ENCODE data around the gene PLA2G4F.

Gene PLA2G4F

DNA sequence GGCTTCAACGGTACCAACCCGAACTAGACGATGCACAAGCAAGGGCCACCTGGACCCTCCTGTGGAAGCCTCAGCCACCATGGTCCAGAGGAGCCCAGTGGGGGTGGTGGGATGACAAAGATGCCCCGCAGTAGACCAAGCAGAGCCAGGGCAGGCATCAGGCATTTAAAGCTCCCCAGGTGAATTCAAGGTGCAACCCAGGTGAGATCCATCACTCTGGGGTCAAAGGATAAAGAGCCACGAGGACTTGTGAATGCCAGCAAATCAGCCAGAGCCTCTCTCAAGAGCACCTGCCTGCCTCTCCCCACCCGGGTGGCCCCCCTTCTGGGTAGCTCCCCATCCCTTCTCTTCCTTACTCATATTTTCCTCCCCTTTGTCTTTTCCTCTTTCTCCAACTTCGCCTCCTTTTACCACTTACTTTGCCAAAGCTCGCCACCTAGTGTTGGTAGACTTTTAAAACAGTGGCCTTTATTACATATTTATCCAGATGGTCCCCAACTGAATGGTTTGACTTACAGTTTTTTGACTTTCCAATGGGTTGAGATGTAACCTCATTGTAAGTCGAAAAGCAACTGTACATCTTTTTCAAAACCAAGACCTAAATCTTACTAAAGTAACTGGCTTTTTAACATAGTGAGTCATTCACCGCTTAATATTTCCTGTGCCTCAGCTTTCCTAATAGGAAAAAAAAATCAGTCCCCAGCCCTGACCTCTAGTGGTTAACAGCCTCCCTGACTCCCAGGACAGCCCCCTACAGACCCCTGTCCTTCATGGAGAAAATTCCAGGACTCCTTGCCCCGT lies 18.8 kb downstream of the PLA2G4F start:
- Histone ChIP-seq H3K36me3 (ENCODE audit: control insufficient read depth in 2 of 2, insufficient read depth in 1 of 2, low read length in 2 of 2) (no peaks in the 10 kb centered on the region), H3K27ac (ENCODE audit: extremely low read depth, low read depth, low read length) (no peak overlapping the region), H3K9me3 (ENCODE audit: control insufficient read depth, insufficient read depth, low read depth, low read length) (no peaks in the 10 kb centered on the region), H3K4me3 (ENCODE audit: low read depth, low read length) (no peak overlapping the region), H3K4me1 (ENCODE audit: control insufficient read depth, insufficient read depth, low read length) (no peaks in the 10 kb centered on the region)
- TF ChIP-seq ZNF366 (tag by site-specific recombination; conservative IDR thresholded peaks at IDR 0.05) (0 out of 2 replicates have a peak, but pooled peaks have one; percentile 30), ZNF654 (tag by site-specific recombination; IDR thresholded peaks at IDR 0.05; ENCODE audit: low read depth) (peak; percentile 67), PRDM1 (tag by site-specific recombination; IDR thresholded peaks at IDR 0.05) (0 out of 2 replicates have a peak, but pooled peaks have one; percentile 11), ZNF510 (tag by site-specific recombination; IDR thresholded peaks at IDR 0.05; ENCODE audit: insufficient replicate concordance) (no peak)
- ChIA-PET CTCF (interaction anchor here (0.6 to 2.9 kb wide), 22 partner anchors 9 to 999 kb away, joined by 3 to 18 read pairs (median 4); partner anchors contain the start of gene PLA2G4F), POLR2A (no interaction called here)

DNA sequence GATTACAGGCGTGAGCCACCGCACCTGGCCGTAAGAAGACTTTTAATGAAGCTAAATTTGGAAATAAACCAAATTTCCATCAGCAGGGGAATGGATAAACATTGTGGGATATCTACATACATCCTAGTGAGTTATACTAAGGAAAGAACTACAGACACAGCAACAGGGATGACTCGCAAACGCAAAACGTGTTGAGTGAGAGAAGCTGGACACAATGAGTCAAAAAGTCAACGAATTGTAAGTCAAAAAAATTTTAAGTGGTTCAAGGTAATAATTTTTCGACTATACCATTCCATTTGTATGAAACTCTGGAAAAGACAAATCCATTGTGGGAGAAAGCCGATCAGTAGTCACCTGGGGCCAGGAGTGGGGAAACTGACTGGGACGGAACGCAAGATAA lies 19.9 kb downstream of the PLA2G4F start:
- H3K27ac ChIP-seq (ENCODE audit: extremely low read depth, low read depth, low read length) = no peak overlapping the region
- H3K4me1 ChIP-seq (ENCODE audit: control insufficient read depth, insufficient read depth, low read length) = peaks cover 3% of the 10 kb centered on the region; the same call in 1 of the 2 replicates
- H3K4me3 ChIP-seq (ENCODE audit: low read depth, low read length) = no peak overlapping the region
- POLR2A ChIA-PET = no interaction called here
- CTCF ChIA-PET = interaction anchor here (1.1 to 2.9 kb wide), 3 partner anchors 52 to 72 kb away, joined by 4 to 18 read pairs (median 5); no protein-coding TSS in a partner anchor
- no peaks in the 10 kb centered on the region for H3K9me3 ChIP-seq (ENCODE audit: control insufficient read depth, insufficient read depth, low read depth, low read length)
- TF ChIP-seq SP2 (tag by site-specific recombination; IDR thresholded peaks at IDR 0.05) = no peak
- TF ChIP-seq, protein P1, sequence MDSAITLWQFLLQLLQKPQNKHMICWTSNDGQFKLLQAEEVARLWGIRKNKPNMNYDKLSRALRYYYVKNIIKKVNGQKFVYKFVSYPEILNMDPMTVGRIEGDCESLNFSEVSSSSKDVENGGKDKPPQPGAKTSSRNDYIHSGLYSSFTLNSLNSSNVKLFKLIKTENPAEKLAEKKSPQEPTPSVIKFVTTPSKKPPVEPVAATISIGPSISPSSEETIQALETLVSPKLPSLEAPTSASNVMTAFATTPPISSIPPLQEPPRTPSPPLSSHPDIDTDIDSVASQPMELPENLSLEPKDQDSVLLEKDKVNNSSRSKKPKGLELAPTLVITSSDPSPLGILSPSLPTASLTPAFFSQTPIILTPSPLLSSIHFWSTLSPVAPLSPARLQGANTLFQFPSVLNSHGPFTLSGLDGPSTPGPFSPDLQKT (IDR thresholded peaks at IDR 0.05; ENCODE audit: borderline replicate concordance, low read depth, low read length) = no peak
- TF ChIP-seq, protein P2, sequence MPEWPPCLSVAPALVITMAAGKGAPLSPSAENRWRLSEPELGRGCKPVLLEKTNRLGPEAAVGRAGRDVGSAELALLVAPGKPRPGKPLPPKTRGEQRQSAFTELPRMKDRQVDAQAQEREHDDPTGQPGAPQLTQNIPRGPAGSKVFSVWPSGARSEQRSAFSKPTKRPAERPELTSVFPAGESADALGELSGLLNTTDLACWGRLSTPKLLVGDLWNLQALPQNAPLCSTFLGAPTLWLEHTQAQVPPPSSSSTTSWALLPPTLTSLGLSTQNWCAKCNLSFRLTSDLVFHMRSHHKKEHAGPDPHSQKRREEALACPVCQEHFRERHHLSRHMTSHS (tag by site-specific recombination; IDR thresholded peaks at IDR 0.05) = no peak
- TF ChIP-seq ZNF664 (tag by site-specific recombination; IDR thresholded peaks at IDR 0.05) = no peak
- TF ChIP-seq, protein P3, sequence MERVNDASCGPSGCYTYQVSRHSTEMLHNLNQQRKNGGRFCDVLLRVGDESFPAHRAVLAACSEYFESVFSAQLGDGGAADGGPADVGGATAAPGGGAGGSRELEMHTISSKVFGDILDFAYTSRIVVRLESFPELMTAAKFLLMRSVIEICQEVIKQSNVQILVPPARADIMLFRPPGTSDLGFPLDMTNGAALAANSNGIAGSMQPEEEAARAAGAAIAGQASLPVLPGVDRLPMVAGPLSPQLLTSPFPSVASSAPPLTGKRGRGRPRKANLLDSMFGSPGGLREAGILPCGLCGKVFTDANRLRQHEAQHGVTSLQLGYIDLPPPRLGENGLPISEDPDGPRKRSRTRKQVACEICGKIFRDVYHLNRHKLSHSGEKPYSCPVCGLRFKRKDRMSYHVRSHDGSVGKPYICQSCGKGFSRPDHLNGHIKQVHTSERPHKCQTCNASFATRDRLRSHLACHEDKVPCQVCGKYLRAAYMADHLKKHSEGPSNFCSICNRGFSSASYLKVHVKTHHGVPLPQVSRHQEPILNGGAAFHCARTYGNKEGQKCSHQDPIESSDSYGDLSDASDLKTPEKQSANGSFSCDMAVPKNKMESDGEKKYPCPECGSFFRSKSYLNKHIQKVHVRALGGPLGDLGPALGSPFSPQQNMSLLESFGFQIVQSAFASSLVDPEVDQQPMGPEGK (tag by site-specific recombination; IDR thresholded peaks at IDR 0.05) = no peak
- no peak for TF ChIP-seq HOXA7 (CRISPR knock-in tag; IDR thresholded peaks at IDR 0.05; ENCODE audit: borderline replicate concordance)
- TF ChIP-seq, protein P4, sequence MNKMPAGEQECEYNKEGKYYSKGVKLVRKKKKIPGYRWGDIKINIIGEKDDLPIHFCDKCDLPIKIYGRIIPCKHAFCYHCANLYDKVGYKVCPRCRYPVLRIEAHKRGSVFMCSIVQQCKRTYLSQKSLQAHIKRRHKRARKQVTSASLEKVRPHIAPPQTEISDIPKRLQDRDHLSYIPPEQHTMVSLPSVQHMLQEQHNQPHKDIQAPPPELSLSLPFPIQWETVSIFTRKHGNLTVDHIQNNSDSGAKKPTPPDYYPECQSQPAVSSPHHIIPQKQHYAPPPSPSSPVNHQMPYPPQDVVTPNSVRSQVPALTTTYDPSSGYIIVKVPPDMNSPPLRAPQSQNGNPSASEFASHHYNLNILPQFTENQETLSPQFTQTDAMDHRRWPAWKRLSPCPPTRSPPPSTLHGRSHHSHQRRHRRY (tag by site-specific recombination; IDR thresholded peaks at IDR 0.05) = no peak
- TF ChIP-seq ZNF777 (tag by site-specific recombination; IDR thresholded peaks at IDR 0.05; ENCODE audit: borderline replicate concordance) = no peak
- no peak for TF ChIP-seq SALL2 (tag by site-specific recombination; IDR thresholded peaks at IDR 0.05; ENCODE audit: borderline replicate concordance)
- TF ChIP-seq, protein P5, sequence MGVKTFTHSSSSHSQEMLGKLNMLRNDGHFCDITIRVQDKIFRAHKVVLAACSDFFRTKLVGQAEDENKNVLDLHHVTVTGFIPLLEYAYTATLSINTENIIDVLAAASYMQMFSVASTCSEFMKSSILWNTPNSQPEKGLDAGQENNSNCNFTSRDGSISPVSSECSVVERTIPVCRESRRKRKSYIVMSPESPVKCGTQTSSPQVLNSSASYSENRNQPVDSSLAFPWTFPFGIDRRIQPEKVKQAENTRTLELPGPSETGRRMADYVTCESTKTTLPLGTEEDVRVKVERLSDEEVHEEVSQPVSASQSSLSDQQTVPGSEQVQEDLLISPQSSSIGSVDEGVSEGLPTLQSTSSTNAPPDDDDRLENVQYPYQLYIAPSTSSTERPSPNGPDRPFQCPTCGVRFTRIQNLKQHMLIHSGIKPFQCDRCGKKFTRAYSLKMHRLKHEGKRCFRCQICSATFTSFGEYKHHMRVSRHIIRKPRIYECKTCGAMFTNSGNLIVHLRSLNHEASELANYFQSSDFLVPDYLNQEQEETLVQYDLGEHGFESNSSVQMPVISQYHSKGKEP (tag by site-specific recombination; IDR thresholded peaks at IDR 0.05) = no peak
- no peak for TF ChIP-seq ZNF501 (tag by site-specific recombination; IDR thresholded peaks at IDR 0.05)
- TF ChIP-seq ZNF10 (tag by site-specific recombination; IDR thresholded peaks at IDR 0.05) = no peak
- TF ChIP-seq ZNF654 (tag by site-specific recombination; IDR thresholded peaks at IDR 0.05; ENCODE audit: low read depth) = no peak
- TF ChIP-seq, protein P6, sequence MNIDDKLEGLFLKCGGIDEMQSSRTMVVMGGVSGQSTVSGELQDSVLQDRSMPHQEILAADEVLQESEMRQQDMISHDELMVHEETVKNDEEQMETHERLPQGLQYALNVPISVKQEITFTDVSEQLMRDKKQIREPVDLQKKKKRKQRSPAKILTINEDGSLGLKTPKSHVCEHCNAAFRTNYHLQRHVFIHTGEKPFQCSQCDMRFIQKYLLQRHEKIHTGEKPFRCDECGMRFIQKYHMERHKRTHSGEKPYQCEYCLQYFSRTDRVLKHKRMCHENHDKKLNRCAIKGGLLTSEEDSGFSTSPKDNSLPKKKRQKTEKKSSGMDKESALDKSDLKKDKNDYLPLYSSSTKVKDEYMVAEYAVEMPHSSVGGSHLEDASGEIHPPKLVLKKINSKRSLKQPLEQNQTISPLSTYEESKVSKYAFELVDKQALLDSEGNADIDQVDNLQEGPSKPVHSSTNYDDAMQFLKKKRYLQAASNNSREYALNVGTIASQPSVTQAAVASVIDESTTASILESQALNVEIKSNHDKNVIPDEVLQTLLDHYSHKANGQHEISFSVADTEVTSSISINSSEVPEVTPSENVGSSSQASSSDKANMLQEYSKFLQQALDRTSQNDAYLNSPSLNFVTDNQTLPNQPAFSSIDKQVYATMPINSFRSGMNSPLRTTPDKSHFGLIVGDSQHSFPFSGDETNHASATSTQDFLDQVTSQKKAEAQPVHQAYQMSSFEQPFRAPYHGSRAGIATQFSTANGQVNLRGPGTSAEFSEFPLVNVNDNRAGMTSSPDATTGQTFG (tag by site-specific recombination; IDR thresholded peaks at IDR 0.05; ENCODE audit: borderline replicate concordance) = no peak
- TF ChIP-seq, protein P7, sequence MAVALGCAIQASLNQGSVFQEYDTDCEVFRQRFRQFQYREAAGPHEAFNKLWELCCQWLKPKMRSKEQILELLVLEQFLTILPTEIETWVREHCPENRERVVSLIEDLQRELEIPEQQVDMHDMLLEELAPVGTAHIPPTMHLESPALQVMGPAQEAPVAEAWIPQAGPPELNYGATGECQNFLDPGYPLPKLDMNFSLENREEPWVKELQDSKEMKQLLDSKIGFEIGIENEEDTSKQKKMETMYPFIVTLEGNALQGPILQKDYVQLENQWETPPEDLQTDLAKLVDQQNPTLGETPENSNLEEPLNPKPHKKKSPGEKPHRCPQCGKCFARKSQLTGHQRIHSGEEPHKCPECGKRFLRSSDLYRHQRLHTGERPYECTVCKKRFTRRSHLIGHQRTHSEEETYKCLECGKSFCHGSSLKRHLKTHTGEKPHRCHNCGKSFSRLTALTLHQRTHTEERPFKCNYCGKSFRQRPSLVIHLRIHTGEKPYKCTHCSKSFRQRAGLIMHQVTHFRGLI (tag by site-specific recombination; IDR thresholded peaks at IDR 0.05) = no peak
- TF ChIP-seq ZSCAN23 (tag by site-specific recombination; IDR thresholded peaks at IDR 0.05) = no peak
- no peak for TF ChIP-seq ZIC2 (tag by site-specific recombination; IDR thresholded peaks at IDR 0.05)
- no peak for TF ChIP-seq ZNF423 (tag by site-specific recombination; IDR thresholded peaks at IDR 0.05)
- H3K36me3 ChIP-seq (ENCODE audit: control insufficient read depth in 2 of 2, insufficient read depth in 1 of 2, low read length in 2 of 2) = no peaks in the 10 kb centered on the region

Data from HEK293 (cell line).